HG03439 (cell line): ENCODE data around the gene TRAPPC13.
"Not testable (repeated sequence)": the region's sequence is repeated elsewhere in the genome, so short reads cannot be mapped to it uniquely, and the experiment has no call there.

Experiments used
- ATAC-seq: cut with Tn5 transposase; IDR thresholded peaks from one replicate; pipeline ENCODE4 v1.9.1; 2021; ENCODE audit warnings: mild to moderate bottlenecking, moderate library complexity; ENCODE audit not compliant: unreplicated experiment

Gene TRAPPC13, protein sequence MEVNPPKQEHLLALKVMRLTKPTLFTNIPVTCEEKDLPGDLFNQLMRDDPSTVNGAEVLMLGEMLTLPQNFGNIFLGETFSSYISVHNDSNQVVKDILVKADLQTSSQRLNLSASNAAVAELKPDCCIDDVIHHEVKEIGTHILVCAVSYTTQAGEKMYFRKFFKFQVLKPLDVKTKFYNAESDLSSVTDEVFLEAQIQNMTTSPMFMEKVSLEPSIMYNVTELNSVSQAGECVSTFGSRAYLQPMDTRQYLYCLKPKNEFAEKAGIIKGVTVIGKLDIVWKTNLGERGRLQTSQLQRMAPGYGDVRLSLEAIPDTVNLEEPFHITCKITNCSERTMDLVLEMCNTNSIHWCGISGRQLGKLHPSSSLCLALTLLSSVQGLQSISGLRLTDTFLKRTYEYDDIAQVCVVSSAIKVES

DNA sequence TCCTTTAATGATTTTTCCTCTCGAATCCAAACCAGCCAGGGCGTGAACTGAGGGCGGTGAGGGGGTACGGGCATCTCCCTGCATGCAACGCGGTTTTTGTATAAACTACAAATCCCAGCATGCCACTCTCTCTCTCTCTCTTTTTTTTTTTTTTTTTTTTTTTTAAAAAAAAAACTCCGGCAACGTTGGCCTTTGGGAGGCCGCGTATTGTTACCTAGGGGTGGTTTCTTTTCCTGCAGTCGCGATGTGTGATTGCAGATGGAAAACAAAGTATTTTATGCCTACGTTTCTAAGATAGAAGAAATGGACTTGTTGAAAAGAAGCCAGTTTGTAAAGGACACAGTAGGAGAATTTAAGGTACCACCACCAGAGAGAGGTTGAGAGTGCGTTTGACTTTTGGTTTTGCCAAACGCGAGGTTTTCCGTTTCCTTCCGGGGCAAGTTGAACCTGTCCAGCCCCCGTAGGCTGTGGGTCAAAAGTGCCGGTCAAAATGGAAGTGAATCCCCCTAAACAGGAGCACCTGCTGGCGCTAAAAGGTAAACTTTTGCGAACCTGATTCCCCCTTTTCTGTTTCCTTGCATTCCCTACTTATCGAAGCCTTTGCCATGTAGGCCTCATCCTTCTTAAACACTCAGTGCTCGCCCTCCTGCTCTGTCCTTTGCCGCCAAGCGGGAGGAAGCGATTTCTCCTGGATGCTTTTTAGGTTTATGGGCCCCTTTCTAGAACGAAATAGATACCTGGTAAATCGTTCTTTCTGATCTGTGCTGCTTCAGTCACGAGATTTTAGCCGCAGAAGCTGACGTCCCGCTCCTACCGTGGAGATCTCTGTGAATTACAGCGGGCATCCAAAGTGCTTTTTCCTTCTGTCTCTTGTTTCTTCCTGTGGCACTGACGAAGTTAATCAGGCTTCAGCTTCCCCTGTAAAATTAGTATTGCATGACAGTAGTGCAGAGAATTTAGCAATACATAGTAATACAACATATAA is at the start of gene TRAPPC13, which contains the start of gene SHLD3:
Gene TRAPPC13, plus strand, starts transcription at position 457 of the 985 bp plus-strand sequence. Its CDS starts 34 bp downstream, at position 491.
Gene SHLD3, plus strand, starts transcription at position 457 of the 985 bp plus-strand sequence. CDS start 4,561 bp downstream, outside the sequence.
- ATAC-seq, result peak; percentile 83

DNA sequence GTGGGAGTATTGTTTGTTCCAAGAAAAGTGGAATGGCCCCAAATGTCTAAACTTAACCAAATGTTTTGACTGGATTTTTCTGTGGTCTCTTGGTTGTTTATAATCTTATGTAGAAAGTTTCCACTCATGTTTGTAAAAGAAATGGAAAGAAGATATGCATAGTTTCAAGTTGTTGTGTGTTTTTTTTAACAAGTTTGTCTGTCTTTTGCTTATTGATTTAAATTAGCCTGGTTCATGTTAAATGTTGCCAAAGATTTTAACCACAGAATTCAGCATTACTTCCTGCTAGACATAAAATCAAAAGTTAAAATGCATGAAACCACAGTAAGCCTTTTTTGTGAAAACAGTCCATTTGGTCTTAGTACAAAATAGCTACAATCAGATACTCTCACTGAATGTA is 47.7 kb upstream of the TRAPPC13 start:
- ATAC-seq, result no peak

DNA sequence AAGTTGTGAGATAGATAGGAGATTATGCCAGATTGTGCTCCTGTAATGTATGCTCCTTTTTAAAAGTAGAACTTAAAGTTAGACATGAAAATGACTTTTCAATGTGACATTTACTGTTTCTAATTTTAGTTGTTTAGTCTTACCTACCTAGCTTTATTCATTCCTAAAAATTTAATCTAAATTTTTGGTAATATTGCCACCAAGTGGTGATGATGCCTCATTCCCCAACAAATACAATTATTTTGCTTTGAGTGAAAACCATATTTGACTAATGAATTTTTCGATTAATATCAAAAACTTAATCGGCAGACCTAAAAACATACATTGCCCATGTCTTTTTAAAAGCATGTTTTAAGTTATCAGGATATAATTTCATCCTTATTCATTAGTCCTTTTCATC is 36.1 kb upstream of the TRAPPC13 start:
- ATAC-seq, result no peak

DNA sequence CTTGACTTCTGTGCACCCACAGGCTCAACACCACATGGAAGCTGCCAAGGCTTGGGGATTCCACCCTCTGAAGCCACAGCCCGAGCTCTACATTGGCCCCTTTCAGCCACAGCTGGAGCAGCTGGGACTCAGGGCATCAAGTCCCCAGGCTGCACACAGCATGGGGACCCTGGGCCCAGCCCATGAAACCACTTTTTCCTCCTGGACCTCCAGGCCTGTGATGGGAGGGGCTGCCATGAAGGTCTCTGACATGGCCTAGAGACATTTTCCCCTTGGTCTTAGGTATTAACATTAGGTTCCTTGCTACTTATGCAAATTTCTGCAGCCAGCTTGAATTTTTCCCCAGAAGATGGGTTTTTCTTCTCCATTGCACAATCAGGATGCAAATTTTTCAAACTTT is 23.1 kb upstream of the TRAPPC13 start:
- ATAC-seq, result not testable (repeated sequence)

DNA sequence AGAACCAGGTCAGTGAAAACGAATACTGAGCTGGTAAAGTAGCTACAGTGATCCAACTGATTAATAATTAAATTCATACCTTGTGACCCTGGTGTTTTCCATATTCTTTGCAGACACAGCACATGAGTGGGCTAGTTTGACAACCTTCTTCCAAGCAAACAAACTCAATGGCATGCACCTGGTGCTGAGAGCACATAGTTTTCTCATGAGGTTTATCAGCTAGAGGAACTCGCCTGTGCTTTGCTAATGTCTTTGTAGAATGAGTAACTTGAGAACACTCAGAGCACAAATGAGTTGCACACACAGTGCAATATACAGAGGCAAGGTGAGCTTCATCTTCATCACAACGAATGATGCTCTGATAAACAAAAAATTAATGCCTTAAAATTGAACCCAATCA is 13.3 kb upstream of the TRAPPC13 start:
- no peak for ATAC-seq

DNA sequence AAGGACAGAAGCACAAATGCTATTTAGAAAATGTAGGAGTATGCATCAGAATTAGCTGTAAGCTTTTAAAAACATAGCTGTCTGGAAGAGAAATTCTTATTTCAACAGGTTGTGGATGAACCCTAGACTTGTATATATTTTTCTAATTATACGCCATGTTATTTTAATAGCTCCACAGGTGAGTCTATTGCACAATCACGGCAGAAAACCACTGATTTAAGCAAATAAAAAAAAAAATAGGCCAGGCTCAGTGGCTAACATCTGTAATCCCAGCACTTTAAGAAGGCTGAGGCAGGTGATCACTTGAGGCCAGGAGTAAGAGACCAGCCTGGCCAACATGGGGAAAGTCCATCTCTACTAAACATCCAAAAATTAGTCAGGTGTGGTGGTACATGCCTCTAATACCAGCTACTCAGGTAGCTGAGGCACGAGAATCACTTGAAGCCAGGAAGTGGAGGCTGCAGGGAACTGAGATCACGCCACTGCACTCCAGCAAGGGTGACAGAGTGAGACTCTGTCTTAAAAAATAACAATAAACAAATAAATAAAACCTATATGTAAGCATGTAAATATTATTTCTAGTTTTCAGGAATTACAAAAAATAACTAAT is 12.4 kb upstream of the TRAPPC13 start:
- no peak for ATAC-seq

DNA sequence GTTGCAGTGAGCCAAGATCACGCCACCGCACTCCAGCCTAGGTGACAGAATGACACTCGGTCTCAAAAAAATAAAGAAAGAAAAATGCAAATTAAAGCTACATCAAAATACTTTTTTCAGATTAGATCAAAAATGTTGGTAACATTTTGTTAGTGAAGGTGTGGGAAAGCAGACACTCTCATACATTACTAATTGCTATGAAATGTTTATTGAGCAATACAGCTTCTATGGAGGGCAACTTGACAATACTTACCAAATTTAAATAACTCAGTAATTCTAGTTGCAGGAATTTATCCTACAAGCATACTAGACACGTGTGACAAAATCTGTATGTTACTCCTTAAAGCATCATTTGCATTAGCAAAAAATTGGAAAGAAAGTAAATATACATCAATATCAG is 4.8 kb upstream of the TRAPPC13 start:
- ATAC-seq, result no peak

DNA sequence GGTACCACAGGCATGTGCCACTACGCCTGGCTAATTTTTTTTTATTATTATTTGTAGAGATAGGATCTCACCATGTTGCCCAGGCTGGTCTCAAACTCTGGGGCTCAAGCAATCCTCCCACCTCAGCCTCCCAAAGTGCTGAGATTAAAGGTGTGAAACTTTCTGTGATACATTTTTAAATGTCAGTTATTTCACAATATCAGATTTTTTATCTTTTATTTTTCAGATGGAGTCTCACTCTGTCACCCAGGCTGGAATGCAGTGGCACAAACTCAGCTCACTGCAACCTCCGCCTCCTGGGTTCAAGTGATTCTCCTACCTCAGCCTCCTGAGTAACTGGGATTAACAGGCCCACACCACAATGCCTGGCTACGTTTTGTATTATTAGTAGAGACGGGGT is 2.9 kb upstream of the TRAPPC13 start:
- ATAC-seq, result not testable (repeated sequence)

DNA sequence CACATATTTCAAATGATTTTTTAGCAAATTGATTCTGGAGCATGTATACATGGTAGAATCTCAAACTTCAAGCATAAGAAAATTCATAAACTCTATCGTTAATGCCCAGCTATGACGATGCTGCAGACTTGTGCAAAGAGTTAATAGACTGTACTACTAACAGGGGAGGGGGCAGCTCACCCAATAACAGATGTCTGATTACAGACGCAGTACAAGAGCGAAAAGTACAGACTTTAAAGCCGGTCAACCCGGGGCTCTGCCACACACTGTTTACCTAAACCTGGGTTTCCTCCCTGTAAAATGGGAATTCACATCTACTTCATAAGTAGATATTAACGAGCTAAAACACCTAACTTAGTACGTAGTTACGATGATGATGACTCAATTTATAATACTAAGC is 1.3 kb upstream of the TRAPPC13 start:
- no peak for ATAC-seq

DNA sequence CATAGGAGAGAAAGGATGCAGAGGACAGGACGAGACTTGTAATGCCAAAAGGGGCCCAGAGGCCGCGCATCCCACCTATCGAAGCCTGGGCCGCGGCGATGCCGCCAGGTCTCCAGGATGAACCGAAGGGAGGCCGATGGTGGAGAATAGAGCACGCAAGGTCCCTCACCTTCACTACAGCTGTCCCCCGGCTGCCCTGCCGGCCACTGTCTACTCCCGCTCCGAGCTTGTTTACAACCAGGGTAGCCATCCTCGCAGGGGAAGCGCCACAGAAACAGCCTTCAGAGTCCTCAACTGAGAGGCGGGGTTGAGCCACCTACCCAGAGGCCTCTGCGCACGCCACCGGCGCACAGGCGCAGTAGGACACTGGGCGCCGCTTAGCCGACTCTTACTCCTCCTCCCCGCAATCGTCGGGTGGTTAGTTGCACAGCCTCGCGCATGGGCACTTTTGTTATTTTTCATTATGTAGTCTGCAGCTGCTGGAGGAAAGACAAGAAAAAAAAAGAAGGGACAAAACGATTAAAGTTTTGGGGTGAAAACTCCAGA is 729 bp upstream of the TRAPPC13 start, which contains the start of gene TRIM23:
Gene TRIM23, minus strand, starts transcription at position 309 of the 546 bp plus-strand sequence. Its CDS starts 59 bp downstream, at position 250.
- peak; percentile 94 for ATAC-seq

DNA sequence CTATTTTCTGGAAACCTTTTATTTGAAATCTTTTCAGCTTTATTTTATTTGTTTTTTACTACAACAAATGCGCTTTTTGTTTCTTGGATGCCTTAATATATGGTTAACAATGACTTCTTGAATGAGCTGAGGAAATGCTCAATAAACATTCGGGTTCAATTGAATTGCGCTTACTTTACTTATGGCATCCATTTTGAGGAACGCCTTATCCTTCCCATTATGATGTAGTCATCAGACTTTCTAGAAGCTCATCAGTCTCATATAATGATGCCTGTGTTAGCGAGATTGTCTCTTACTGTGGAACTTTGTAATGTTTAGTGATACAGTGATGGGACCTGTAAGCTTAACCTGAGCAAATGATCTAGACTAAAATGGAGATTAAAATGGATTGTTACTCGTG is 916 bp downstream of the TRAPPC13 start:
- no peak for ATAC-seq

DNA sequence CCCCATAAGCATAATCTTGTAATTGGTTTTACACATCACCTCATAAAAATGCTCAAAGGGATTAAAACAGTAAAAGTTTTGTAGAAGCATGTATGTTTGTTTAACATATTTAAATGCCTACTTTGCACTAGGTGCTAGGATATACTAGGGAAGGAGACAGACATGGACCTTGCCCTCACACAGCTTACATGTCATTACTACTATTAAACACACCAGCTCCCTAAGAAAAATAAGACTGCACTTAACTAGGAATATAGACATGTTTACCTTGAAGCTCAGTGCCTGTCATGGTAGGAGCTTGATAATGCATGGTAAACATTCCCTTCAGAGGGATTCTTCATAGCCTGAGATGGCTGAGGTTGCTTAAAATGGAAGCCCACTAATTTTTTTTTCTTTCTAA is 6.2 kb downstream of the TRAPPC13 start:
- ATAC-seq, result no peak

DNA sequence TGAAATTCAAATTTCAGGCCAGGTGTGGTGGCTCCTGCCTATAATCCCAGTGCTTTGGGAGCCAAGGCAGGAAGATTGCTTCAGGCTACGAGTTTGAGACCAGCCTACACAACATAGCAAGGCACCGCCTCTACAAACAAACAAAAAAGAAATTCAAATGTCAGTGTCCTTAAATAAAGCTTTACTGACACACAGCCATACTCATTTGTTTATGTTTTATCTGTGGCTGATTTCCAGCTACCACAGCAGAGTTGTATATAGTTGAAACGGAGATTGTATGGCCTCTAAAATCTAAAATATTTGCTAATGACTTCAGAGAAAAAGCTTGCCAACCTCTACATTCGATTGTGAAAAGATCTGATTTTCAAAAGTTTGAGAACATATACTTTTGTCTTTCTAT is 15.4 kb downstream of the TRAPPC13 start:
- ATAC-seq, result no peak

DNA sequence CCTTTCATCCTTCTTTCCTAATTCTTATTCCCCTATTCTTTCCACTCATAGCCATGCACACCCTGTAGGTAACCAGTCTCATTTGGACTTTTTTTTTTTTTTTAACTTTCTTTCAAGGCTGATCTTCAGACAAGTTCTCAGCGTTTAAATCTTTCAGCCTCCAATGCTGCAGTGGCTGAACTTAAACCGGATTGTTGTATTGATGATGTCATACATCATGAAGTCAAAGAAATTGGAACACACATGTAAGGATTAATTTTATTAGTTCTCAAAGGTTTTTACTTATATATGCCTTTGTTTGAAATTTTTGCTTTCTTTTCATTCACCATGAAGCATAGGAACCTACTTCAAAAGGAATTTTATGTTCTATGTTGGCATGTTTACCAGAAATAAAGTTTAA is 22.1 kb downstream of the TRAPPC13 start:
- no peak for ATAC-seq

DNA sequence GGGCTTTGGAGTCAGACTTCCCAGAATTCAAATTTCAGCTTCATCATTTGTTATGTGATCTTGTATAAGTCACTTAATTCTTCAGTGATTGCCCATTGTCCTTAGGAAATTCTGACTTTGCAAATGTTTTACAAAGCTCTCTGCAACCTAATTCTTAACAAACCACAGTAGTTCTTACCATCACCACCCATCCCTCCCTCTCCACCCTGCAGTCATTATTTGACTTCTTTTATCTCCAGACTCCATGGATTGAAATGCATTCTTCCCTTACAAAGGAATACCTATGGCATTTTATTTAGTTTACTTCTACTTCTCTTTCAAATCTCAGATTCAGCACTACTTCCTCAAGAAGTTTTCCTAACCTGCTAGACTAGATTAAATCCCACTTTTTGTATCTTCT is 23.1 kb downstream of the TRAPPC13 start:
- no peak for ATAC-seq

DNA sequence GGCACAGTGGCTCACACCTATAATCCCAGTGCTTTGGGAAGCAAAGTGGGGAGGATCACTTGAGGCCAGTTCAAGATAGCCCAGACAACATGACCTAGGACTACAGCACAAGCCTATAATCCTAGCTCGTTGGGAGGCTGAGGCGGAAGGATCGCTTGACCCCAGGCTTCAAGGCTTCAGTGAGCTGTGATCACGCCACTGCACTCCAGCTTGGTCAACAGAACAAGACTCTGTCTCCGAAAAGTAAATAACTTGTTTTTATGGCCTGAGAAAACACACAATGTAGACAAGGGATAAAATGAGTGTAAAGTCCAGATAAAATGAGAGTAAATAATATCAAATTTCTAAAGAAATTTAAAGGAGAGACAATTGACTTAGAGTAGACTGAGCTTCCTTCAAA is 26.3 kb downstream of the TRAPPC13 start:
- ATAC-seq, result no peak

DNA sequence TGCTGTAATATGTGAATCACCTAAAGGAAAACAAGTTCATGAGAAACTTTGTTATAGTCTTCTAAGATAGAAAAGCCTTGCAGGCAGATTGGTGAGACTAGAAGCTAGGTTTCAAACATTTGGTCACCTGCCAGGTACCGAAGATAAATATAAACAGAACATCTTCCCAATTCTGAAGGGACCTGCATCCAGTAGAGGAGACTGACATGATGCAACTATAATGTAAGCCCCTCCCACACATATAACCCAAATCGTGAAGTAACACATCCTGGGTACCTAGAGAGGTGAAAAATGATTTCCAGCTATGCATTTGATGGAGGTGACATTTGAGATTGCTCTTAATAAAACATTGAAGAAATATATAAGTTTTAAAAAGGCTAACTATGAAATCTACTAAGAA is 29.9 kb downstream of the TRAPPC13 start:
- ATAC-seq, result no peak

DNA sequence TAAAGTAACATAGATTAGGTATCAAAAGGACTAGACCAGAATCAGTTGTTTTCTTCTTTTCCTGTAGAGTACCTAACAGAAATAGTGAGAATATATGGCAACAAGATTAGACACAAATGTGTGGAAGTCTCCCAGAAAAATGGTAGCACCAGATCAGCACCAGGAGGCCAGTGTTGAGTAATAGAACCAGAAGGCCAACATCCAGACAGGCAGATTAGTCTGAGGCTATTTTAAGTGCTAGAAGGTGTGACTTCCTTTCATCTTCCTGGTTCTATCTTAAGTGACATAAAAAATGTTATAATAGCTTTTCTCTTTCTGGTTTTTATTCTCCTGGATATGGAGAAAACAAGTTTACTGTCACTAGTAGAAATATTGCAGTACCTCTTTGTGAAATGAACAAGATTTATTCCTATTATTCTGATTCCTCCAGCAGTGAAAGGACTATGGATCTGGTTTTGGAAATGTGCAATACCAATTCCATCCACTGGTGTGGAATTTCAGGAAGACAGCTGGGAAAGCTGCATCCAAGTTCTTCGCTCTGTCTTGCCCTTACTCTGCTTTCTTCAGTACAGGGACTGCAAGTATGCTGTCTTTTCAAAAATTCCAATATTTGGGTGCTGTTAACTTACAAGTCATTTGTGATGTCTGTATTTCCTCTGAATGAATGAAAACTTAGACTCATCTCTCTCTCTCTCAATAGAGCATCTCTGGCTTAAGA is 39.1 kb downstream of the TRAPPC13 start:
- no peak for ATAC-seq

DNA sequence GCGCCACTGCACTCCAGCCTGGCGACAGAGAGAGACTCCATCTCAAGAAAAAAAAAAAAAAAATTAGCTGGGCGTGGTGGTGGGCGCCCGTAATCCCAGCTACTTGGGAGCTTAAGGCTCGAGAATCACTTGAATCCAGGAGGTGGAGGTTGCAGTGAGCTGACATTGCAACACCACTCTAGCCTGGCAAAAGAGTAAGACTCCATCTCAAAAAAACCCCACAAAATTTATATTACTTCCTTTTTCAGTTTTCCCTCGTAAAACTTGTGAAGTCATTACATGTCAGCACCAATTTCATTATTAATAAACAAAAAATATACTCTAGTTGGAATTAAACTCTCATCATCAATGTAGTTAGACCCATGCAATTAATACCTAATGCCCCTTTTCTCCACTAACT is 43.9 kb downstream of the TRAPPC13 start:
- ATAC-seq, result no peak

DNA sequence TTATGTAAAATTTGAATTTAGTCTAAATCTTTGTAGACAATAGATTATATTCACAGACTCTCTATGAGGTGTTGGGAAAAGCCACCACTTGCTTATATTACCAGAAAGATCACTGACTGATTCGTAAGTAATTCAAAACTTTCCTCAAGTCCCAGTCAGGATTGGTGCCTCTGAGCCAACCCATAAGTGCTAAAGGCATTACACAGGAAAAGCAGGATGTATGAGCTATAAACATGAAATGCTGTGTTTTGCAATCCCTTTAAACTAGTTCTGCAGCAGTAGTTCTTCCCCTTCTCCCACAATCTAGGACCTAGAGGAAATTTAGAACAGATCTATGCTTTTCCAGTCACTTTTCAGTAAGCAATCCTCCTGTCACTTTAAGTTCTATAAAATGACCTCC is 48.0 kb downstream of the TRAPPC13 start:
- ATAC-seq, result no peak
